Measurements from ENCODE around the gene TBCA. TPM values are rescaled to one million over a fixed set of nuclear protein-coding genes. Genes with fewer than 3 reads are reported as not detected.

Gene TBCA
- 100 to 1,000 TPM; 141 to 174 TPM for total RNA-seq

GRCh38 chr5:77775790-77776553 lies at the start of gene TBCA:
TSS of gene TBCA (minus strand) at chr5:77776339. CDS start at chr5:77776257, 82 bp downstream.
- Mint-ChIP-seq H3K36me3 (peaks cover 25 to 32% of the 10 kb centered on the region in 2 donors), H3K27ac (peak within 1 kb of the TSS; percentile 95 to 97), H3K9me3 (no peaks in the 10 kb centered on the region)
- DNase-seq (ENCODE audit: low spot score in 2 of 2) (peak; percentile 89 to 93), ATAC-seq (peak; percentile 81 to 94)

GRCh38 chr5:77824981-77825380 lies 48.8 kb upstream of the TBCA start:
- Mint-ChIP-seq H3K27ac (no peak overlapping the region), H3K9me3 (no peaks in the 10 kb centered on the region), H3K36me3 (no peaks in the 10 kb centered on the region)
- no peak for ATAC-seq
- DNase-seq (ENCODE audit: low spot score in 2 of 2), result no peak

GRCh38 chr5:77816686-77817085 lies 40.5 kb upstream of the TBCA start:
- H3K27ac Mint-ChIP-seq, result no peak overlapping the region
- ATAC-seq (no peak), DNase-seq (ENCODE audit: low spot score in 2 of 2) (no peak)
- no peaks in the 10 kb centered on the region for H3K36me3 Mint-ChIP-seq
- no peaks in the 10 kb centered on the region for H3K9me3 Mint-ChIP-seq

GRCh38 chr5:77812926-77813589 lies 36.9 kb upstream of the TBCA start:
- DNase-seq (ENCODE audit: low spot score in 2 of 2) (no peak), ATAC-seq (no peak)
- Mint-ChIP-seq H3K9me3 (peaks cover 5 to 10% of the 10 kb centered on the region in 2 donors), H3K36me3 (peaks cover 16 to 28% of the 10 kb centered on the region in 2 donors), H3K27ac (no peak overlapping the region)

- no peak for ATAC-seq
- H3K36me3 Mint-ChIP-seq, result peaks cover 16 to 28% of the 10 kb centered on the region in 2 donors
- DNase-seq (ENCODE audit: low spot score in 2 of 2), result no peak
- H3K27ac Mint-ChIP-seq, result peak overlapping the region in 1 of 2 donors; percentile 63
- H3K9me3 Mint-ChIP-seq, result peaks cover 5 to 15% of the 10 kb centered on the region in 2 donors
These were observed 30.2 kb upstream of the TBCA start for GRCh38 chr5:77806213-77806843.

- H3K36me3 Mint-ChIP-seq, result peaks cover 0 to 13% of the 10 kb centered on the region in 2 donors
- no peak overlapping the region for H3K27ac Mint-ChIP-seq
- no peak for DNase-seq (ENCODE audit: low spot score in 2 of 2)
- H3K9me3 Mint-ChIP-seq, result peaks cover 14 to 17% of the 10 kb centered on the region in 2 donors
- ATAC-seq, result no peak
These were observed 22.3 kb upstream of the TBCA start for GRCh38 chr5:77798456-77798855.

GRCh38 chr5:77797136-77797535 lies 21.0 kb upstream of the TBCA start:
- no peak for DNase-seq (ENCODE audit: low spot score in 2 of 2)
- Mint-ChIP-seq H3K9me3 (peaks cover 11 to 14% of the 10 kb centered on the region in 2 donors), H3K36me3 (peaks cover 0 to 13% of the 10 kb centered on the region in 2 donors), H3K27ac (no peak overlapping the region)
- ATAC-seq, result no peak

- Mint-ChIP-seq H3K36me3 (peaks cover 0 to 13% of the 10 kb centered on the region in 2 donors), H3K9me3 (peaks cover 10 to 11% of the 10 kb centered on the region in 2 donors), H3K27ac (no peak overlapping the region)
- DNase-seq (ENCODE audit: low spot score in 2 of 2), result no peak
- no peak for ATAC-seq
These were observed 19.7 kb upstream of the TBCA start for GRCh38 chr5:77795846-77796245.

GRCh38 chr5:77795268-77795667 lies 19.1 kb upstream of the TBCA start:
- no peak for ATAC-seq
- H3K9me3 Mint-ChIP-seq, result peaks cover 10 to 11% of the 10 kb centered on the region in 2 donors
- peaks cover 0 to 13% of the 10 kb centered on the region in 2 donors for H3K36me3 Mint-ChIP-seq

GRCh38 chr5:77791926-77792325 lies 15.8 kb upstream of the TBCA start:
- peaks cover 6 to 7% of the 10 kb centered on the region in 2 donors for H3K9me3 Mint-ChIP-seq
- H3K27ac Mint-ChIP-seq, result no peak overlapping the region
- no peak for ATAC-seq
- peaks cover 0 to 8% of the 10 kb centered on the region in 2 donors for H3K36me3 Mint-ChIP-seq
- DNase-seq (ENCODE audit: low spot score in 2 of 2), result no peak

More at GRCh38 chr5:77795268-77795667, 19.1 kb upstream of the TBCA start:
- no peak overlapping the region for H3K27ac Mint-ChIP-seq
- no peak for DNase-seq (ENCODE audit: low spot score in 2 of 2)

- ATAC-seq (no peak), DNase-seq (ENCODE audit: low spot score in 2 of 2) (no peak)
- no peak overlapping the region for H3K27ac Mint-ChIP-seq
- H3K9me3 Mint-ChIP-seq, result peaks cover 6 to 7% of the 10 kb centered on the region in 2 donors
- peaks cover 0 to 8% of the 10 kb centered on the region in 2 donors for H3K36me3 Mint-ChIP-seq
These were observed 15.2 kb upstream of the TBCA start for GRCh38 chr5:77791356-77791755.

GRCh38 chr5:77785229-77785628 lies 9.1 kb upstream of the TBCA start:
- Mint-ChIP-seq H3K36me3 (no peaks in the 10 kb centered on the region), H3K27ac (no peak overlapping the region), H3K9me3 (no peaks in the 10 kb centered on the region)
- ATAC-seq, result no peak
- no peak for DNase-seq (ENCODE audit: low spot score in 2 of 2)

GRCh38 chr5:77784735-77785134 lies 8.6 kb upstream of the TBCA start:
- ATAC-seq, result no peak
- no peaks in the 10 kb centered on the region for H3K9me3 Mint-ChIP-seq
- no peak overlapping the region for H3K27ac Mint-ChIP-seq
- no peaks in the 10 kb centered on the region for H3K36me3 Mint-ChIP-seq
- DNase-seq (ENCODE audit: low spot score in 2 of 2), result no peak

- no peaks in the 10 kb centered on the region for H3K9me3 Mint-ChIP-seq
- H3K27ac Mint-ChIP-seq, result no peak overlapping the region
- no peaks in the 10 kb centered on the region for H3K36me3 Mint-ChIP-seq
- DNase-seq (ENCODE audit: low spot score in 2 of 2), result no peak
- no peak for ATAC-seq
These were observed 4.9 kb upstream of the TBCA start for GRCh38 chr5:77781076-77781475.

- DNase-seq (ENCODE audit: low spot score in 2 of 2) (no peak), ATAC-seq (no peak)
- Mint-ChIP-seq H3K36me3 (peaks cover 15 to 17% of the 10 kb centered on the region in 2 donors), H3K27ac (no peak overlapping the region), H3K9me3 (no peaks in the 10 kb centered on the region)
These were observed 2.8 kb upstream of the TBCA start for GRCh38 chr5:77778881-77779438.

GRCh38 chr5:77778398-77778797 lies 2.3 kb upstream of the TBCA start:
- Mint-ChIP-seq H3K9me3 (no peaks in the 10 kb centered on the region), H3K36me3 (peaks cover 15 to 21% of the 10 kb centered on the region in 2 donors), H3K27ac (no peak overlapping the region)
- ATAC-seq (no peak), DNase-seq (ENCODE audit: low spot score in 2 of 2) (no peak)

- DNase-seq (ENCODE audit: low spot score in 2 of 2) (no peak), ATAC-seq (no peak)
- no peaks in the 10 kb centered on the region for H3K9me3 Mint-ChIP-seq
- H3K36me3 Mint-ChIP-seq, result peaks cover 15 to 21% of the 10 kb centered on the region in 2 donors
- H3K27ac Mint-ChIP-seq, result peak overlapping the region in 1 of 2 donors; percentile 95
These were observed 1.8 kb upstream of the TBCA start for GRCh38 chr5:77777911-77778310.

All from activated naive CD4-positive, alpha-beta T cell treated with anti-CD3 and anti-CD28 coated beads, Interleukin-2, amount 50 U/mL, for 72 hours (primary cell).